Spleen (tissue), 7 donors: ENCODE data around the gene MT1X.

Experiments used
- CTCF ChIP-seq, 11 experiments: fragments of 200-600 bp in 7 of 11; fragments of 450-650 bp in 4 of 11; sonication (generic) in 4 of 11; IDR thresholded peaks in 8 of 11; conservative IDR thresholded peaks in 3 of 11; 1 replicate in 7 of 11; 2 replicates in 4 of 11; pipeline versions ENCODE4 v1.4.0 to v1.8.0; 2016 to 2021; ENCODE audit warnings: antibody characterized with exemption in 11 of 11, inconsistent platforms in 4 of 11, mild to moderate bottlenecking in 1 of 11
- POLR2A ChIP-seq, 3 donors: fragments of 450-650 bp; IDR thresholded peaks; one replicate each; pipeline ENCODE4 v1.5.1; 2017; ENCODE audit warnings: antibody characterized with exemption in 3 of 3, mild to moderate bottlenecking in 1 of 3
- POLR2AphosphoS5 ChIP-seq, 3 donors: sonication (generic); formaldehyde crosslinking; IDR thresholded peaks; one replicate each; pipeline ENCODE4 v1.5.1; 2017; ENCODE audit warnings: antibody characterized with exemption in 3 of 3
- donor health status: DM: no; HTN: no; CAD: no; lungs with moderate emphysema.
- donor health status: DM: no; HTN: no; CAD: no.
- donor health status: DM: no; HTN: no; CAD: no.

- TF ChIP-seq CTCF (IDR thresholded peaks at IDR 0.05 in 8 of 11, conservative IDR thresholded peaks at IDR 0.05 in 3 of 11) (no peak), POLR2A (IDR thresholded peaks at IDR 0.05) (no peak), POLR2AphosphoS5 (IDR thresholded peaks at IDR 0.05) (no peak)
These were observed 40.1 kb downstream of the MT1X start for GRCh38 chr16:56722200-56722842.
